Measurements from ENCODE around the gene SIMC1.
A peak's percentile ranks its signal among the peaks of the same experiment; 100 is the strongest.
"Not testable (repeated sequence)": the region's sequence is repeated elsewhere in the genome, so short reads cannot be mapped to it uniquely, and the experiment has no call there.

The SIMC1 gene

GRCh38 chr5:176237971-176238644 is at the start of gene SIMC1:
TSS of gene SIMC1 (plus strand) at chr5:176238424. CDS start at chr5:176238509, 85 bp downstream.
- not testable (repeated sequence) for H3K27me3 ChIP-seq (replicated peaks; ENCODE audit: control insufficient read depth, insufficient read depth, low read length); H3K36me3 ChIP-seq (ENCODE audit: control insufficient read depth, insufficient read depth, low read length)
- peak within 1 kb of the TSS; percentile 43 for H3K4me3 ChIP-seq (replicated peaks; ENCODE audit: low read depth, low read length)
- DNase-seq (ENCODE audit: extremely low read depth, insufficient read length): peak; percentile 38

- H3K4me3 ChIP-seq (replicated peaks; ENCODE audit: low read depth, low read length): no peak overlapping the region
- DNase-seq (ENCODE audit: extremely low read depth, insufficient read length): no peak
- no peaks in the 10 kb centered on the region for H3K36me3 ChIP-seq (ENCODE audit: control insufficient read depth, insufficient read depth, low read length)
- H3K27me3 ChIP-seq (replicated peaks; ENCODE audit: control insufficient read depth, insufficient read depth, low read length): no peaks in the 10 kb centered on the region
- no peak for TF ChIP-seq CTCF (IDR thresholded peaks at IDR 0.05; ENCODE audit: insufficient read depth, low read length, poor library complexity, severe bottlenecking)
These were observed 49.6 kb upstream of the SIMC1 start for GRCh38 chr5:176188506-176189193.

GRCh38 chr5:176189857-176190256 is 48.4 kb upstream of the SIMC1 start:
- TF ChIP-seq CTCF (IDR thresholded peaks at IDR 0.05; ENCODE audit: insufficient read depth, low read length, poor library complexity, severe bottlenecking): no peak
- H3K27me3 ChIP-seq (replicated peaks; ENCODE audit: control insufficient read depth, insufficient read depth, low read length): no peaks in the 10 kb centered on the region
- DNase-seq (ENCODE audit: extremely low read depth, insufficient read length): no peak
- H3K36me3 ChIP-seq (ENCODE audit: control insufficient read depth, insufficient read depth, low read length): no peaks in the 10 kb centered on the region
- no peak overlapping the region for H3K4me3 ChIP-seq (replicated peaks; ENCODE audit: low read depth, low read length)

GRCh38 chr5:176190886-176191755 is 47.1 kb upstream of the SIMC1 start:
- TF ChIP-seq CTCF (IDR thresholded peaks at IDR 0.05; ENCODE audit: insufficient read depth, low read length, poor library complexity, severe bottlenecking): no peak
- Histone ChIP-seq H3K4me3 (replicated peaks; ENCODE audit: low read depth, low read length) (no peak overlapping the region), H3K36me3 (ENCODE audit: control insufficient read depth, insufficient read depth, low read length) (no peaks in the 10 kb centered on the region), H3K27me3 (replicated peaks; ENCODE audit: control insufficient read depth, insufficient read depth, low read length) (no peaks in the 10 kb centered on the region)
- no peak for DNase-seq (ENCODE audit: extremely low read depth, insufficient read length)

- no peak for DNase-seq (ENCODE audit: extremely low read depth, insufficient read length)
- no peaks in the 10 kb centered on the region for H3K36me3 ChIP-seq (ENCODE audit: control insufficient read depth, insufficient read depth, low read length)
- H3K27me3 ChIP-seq (replicated peaks; ENCODE audit: control insufficient read depth, insufficient read depth, low read length): no peaks in the 10 kb centered on the region
- TF ChIP-seq CTCF (IDR thresholded peaks at IDR 0.05; ENCODE audit: insufficient read depth, low read length, poor library complexity, severe bottlenecking): no peak
- no peak overlapping the region for H3K4me3 ChIP-seq (replicated peaks; ENCODE audit: low read depth, low read length)
These were observed 46.0 kb upstream of the SIMC1 start for GRCh38 chr5:176192094-176192721.

- DNase-seq (ENCODE audit: extremely low read depth, insufficient read length); H3K27me3 ChIP-seq (replicated peaks; ENCODE audit: control insufficient read depth, insufficient read depth, low read length); H3K4me3 ChIP-seq (replicated peaks; ENCODE audit: low read depth, low read length): not testable (repeated sequence)
These were observed 45.5 kb upstream of the SIMC1 start for GRCh38 chr5:176192722-176193117.

GRCh38 chr5:176193636-176194035 is 44.6 kb upstream of the SIMC1 start:
- H3K4me3 ChIP-seq (replicated peaks; ENCODE audit: low read depth, low read length); DNase-seq (ENCODE audit: extremely low read depth, insufficient read length); H3K36me3 ChIP-seq (ENCODE audit: control insufficient read depth, insufficient read depth, low read length); H3K27me3 ChIP-seq (replicated peaks; ENCODE audit: control insufficient read depth, insufficient read depth, low read length): not testable (repeated sequence)

More at GRCh38 chr5:176192722-176193117, 45.5 kb upstream of the SIMC1 start:
- not testable (repeated sequence) for H3K36me3 ChIP-seq (ENCODE audit: control insufficient read depth, insufficient read depth, low read length)

GRCh38 chr5:176194238-176195083 is 43.8 kb upstream of the SIMC1 start:
- H3K4me3 ChIP-seq (replicated peaks; ENCODE audit: low read depth, low read length); H3K36me3 ChIP-seq (ENCODE audit: control insufficient read depth, insufficient read depth, low read length); DNase-seq (ENCODE audit: extremely low read depth, insufficient read length); H3K27me3 ChIP-seq (replicated peaks; ENCODE audit: control insufficient read depth, insufficient read depth, low read length): not testable (repeated sequence)

Measured in GM06990 (cell line).